Measurements from ENCODE around the gene C4B. TPM values are rescaled to one million over a fixed set of nuclear protein-coding genes. Genes with fewer than 3 reads are reported as not detected.
"Not testable (repeated sequence)": the region's sequence is repeated elsewhere in the genome, so short reads cannot be mapped to it uniquely, and the experiment has no call there.

Gene C4B
- total RNA-seq, 1 donor from 2014 or later, result 72.9 TPM

- peaks cover 3% of the 10 kb centered on the region for H3K36me3 ChIP-seq
- intact Hi-C loops (cut with micrococcal nuclease), result no loop called here
Measured at GRCh38 chr6:32045811-32046449, 31.3 kb downstream of the C4B start.

DNA sequence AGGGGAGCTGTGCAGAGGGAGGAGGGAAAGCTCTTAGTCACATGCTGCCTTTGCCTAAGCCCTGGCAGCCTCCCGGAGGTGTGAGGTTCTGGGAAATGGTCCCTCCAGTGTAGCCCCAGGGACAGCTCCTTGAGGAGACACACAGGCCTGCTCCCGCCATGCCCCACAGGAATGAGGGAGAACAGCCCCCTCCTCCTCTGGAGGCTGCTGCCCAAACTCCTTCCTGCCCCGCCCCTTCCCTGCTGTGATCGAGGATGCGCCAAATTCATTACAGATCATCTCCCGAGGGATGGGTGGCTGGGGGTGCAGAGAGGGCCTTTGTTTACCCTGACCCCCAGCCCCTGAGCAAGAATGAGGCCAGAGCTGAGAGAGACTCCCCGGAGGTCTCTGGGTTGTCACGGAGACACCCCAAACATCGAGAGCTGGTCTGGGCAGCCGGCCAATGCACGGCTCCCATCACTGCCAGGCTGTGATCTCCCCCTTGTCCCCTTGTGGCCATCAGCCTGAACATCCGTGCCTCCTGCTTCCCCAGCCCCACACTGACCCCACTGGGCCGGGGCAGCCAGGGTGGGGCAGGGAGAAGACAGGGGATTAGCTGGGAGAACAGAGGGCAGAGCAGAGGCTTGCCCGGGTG is 32.0 kb downstream of the C4B start:
- Histone ChIP-seq H3K27me3 (ENCODE audit: low read depth) (no peaks in the 10 kb centered on the region), H3K9me3 (replicated peaks) (no peaks in the 10 kb centered on the region), H3K36me3 (peaks cover 9% of the 10 kb centered on the region), H3K4me1 (peaks cover 29% of the 10 kb centered on the region), H3K4me3 (no peak overlapping the region), H3K27ac (replicated peaks) (peak overlapping the region; percentile 82)
- no peak for TF ChIP-seq CTCF (IDR thresholded peaks at IDR 0.05; ENCODE audit: borderline replicate concordance)
- DNase-seq, result peak; percentile 40
- intact Hi-C loops (cut with micrococcal nuclease), result no loop called here

More at GRCh38 chr6:32045811-32046449, 31.3 kb downstream of the C4B start:
- peaks cover 29% of the 10 kb centered on the region for H3K4me1 ChIP-seq
- H3K27ac ChIP-seq (replicated peaks), result peak overlapping the region; percentile 82
- no peaks in the 10 kb centered on the region for H3K9me3 ChIP-seq (replicated peaks)
- no peak overlapping the region for H3K4me3 ChIP-seq
- DNase-seq, result peak; percentile 35
- TF ChIP-seq CTCF (IDR thresholded peaks at IDR 0.05; ENCODE audit: borderline replicate concordance), result no peak
- no peaks in the 10 kb centered on the region for H3K27me3 ChIP-seq (ENCODE audit: low read depth)

- H3K4me1 ChIP-seq, result peaks cover 29% of the 10 kb centered on the region
- peaks cover 9% of the 10 kb centered on the region for H3K36me3 ChIP-seq
- H3K27me3 ChIP-seq (ENCODE audit: low read depth), result no peaks in the 10 kb centered on the region
- DNase-seq, result peak; percentile 38
- H3K4me3 ChIP-seq, result no peak overlapping the region
- intact Hi-C loops (cut with micrococcal nuclease), result no loop called here
- TF ChIP-seq CTCF (IDR thresholded peaks at IDR 0.05; ENCODE audit: borderline replicate concordance), result no peak
- H3K9me3 ChIP-seq (replicated peaks), result no peaks in the 10 kb centered on the region
- H3K27ac ChIP-seq (replicated peaks), result peak overlapping the region; percentile 82
Measured at GRCh38 chr6:32047084-32047478, 32.5 kb downstream of the C4B start.

GRCh38 chr6:32047539-32047854 is 32.9 kb downstream of the C4B start:
- Histone ChIP-seq H3K4me3 (no peak overlapping the region), H3K27me3 (ENCODE audit: low read depth) (no peaks in the 10 kb centered on the region), H3K4me1 (peaks cover 29% of the 10 kb centered on the region), H3K9me3 (replicated peaks) (no peaks in the 10 kb centered on the region), H3K36me3 (peaks cover 9% of the 10 kb centered on the region), H3K27ac (replicated peaks) (peak overlapping the region; percentile 82)
- no peak for TF ChIP-seq CTCF (IDR thresholded peaks at IDR 0.05; ENCODE audit: borderline replicate concordance)
- no peak for DNase-seq
- intact Hi-C loops (cut with micrococcal nuclease), result no loop called here

- Histone ChIP-seq H3K9me3 (replicated peaks) (no peaks in the 10 kb centered on the region), H3K4me1 (peaks cover 29% of the 10 kb centered on the region), H3K4me3 (no peak overlapping the region), H3K36me3 (peaks cover 12% of the 10 kb centered on the region), H3K27me3 (ENCODE audit: low read depth) (no peaks in the 10 kb centered on the region), H3K27ac (replicated peaks) (peak overlapping the region; percentile 82)
- intact Hi-C loops (cut with micrococcal nuclease), result no loop called here
- TF ChIP-seq CTCF (IDR thresholded peaks at IDR 0.05; ENCODE audit: borderline replicate concordance), result peak; percentile 84
- DNase-seq, result peak; percentile 72
Measured at GRCh38 chr6:32047855-32048766, 33.5 kb downstream of the C4B start.

DNA sequence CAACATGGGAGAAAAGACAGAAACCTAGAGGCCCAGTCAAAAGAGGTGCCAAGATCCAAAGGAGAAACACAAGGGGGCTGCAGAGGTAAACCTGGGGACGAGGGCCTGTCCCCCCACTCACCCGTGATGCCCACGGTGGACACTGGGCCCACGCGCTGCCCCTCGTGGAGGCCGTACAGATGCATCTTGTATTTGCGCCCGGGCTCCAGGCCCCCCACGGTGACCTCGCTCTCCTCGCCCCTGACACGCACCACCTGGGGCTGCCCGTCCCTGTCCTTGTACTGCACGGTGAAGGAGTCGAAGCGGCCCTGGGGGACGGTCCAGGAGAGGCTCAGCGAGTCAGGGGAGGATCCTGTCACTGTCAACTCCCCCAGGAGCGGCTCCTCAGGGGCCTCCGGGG is 34.6 kb downstream of the C4B start:
- Histone ChIP-seq H3K36me3 (peaks cover 17% of the 10 kb centered on the region), H3K27ac (replicated peaks) (peak overlapping the region; percentile 82), H3K4me1 (peaks cover 29% of the 10 kb centered on the region)
- H3K27me3 ChIP-seq (ENCODE audit: low read depth); H3K4me3 ChIP-seq; intact Hi-C loops (cut with micrococcal nuclease); H3K9me3 ChIP-seq (replicated peaks): not testable (repeated sequence)
- DNase-seq, result peak; percentile 13

- Histone ChIP-seq H3K4me1 (peaks cover 29% of the 10 kb centered on the region), H3K36me3 (peaks cover 23% of the 10 kb centered on the region)
- H3K27me3 ChIP-seq (ENCODE audit: low read depth); intact Hi-C loops (cut with micrococcal nuclease); H3K4me3 ChIP-seq; H3K27ac ChIP-seq (replicated peaks); H3K9me3 ChIP-seq (replicated peaks): not testable (repeated sequence)
- peak; percentile 11 for DNase-seq
Measured at GRCh38 chr6:32049736-32050135, 35.1 kb downstream of the C4B start.

All from left ventricle myocardium inferior (tissue), 1 donor.